Sigmoid colon (tissue), 7 donors: Measurements from ENCODE around the gene STAM2. TPM values are rescaled to one million over a fixed set of nuclear protein-coding genes. Genes with fewer than 3 reads are reported as not detected.

ENCODE experiments used
- DNase-seq: peaks from one replicate; pipeline ENCODE4 v3.0.0-alpha.2; 2019
- H3K27ac ChIP-seq, 4 donors: fragments of 200-600 bp; sonication (generic); one replicate each; pipeline ENCODE4 v1.5.1; 2016 to 2019; ENCODE audit warnings: mild to moderate bottlenecking in 1 of 4
- H3K27me3 ChIP-seq, 3 donors: fragments of 200-600 bp; sonication (generic); one replicate each; pipeline ENCODE4 v1.5.1; 2019; ENCODE audit warnings: mild to moderate bottlenecking in 1 of 3
- H3K36me3 ChIP-seq, 4 donors: fragments of 200-600 bp; sonication (generic); one replicate each; pipeline ENCODE4 v1.5.1; 2016 to 2019
- H3K4me1 ChIP-seq, 4 donors: fragments of 200-600 bp; sonication (generic); one replicate each; pipeline ENCODE4 v1.5.1; 2017 to 2019
- H3K4me3 ChIP-seq, 4 donors: fragments of 200-600 bp; sonication (generic); one replicate each; pipeline ENCODE4 v1.5.1; 2017 to 2019; ENCODE audit warnings: mild to moderate bottlenecking in 2 of 4, moderate library complexity in 1 of 4
- H3K9me3 ChIP-seq, 4 donors: fragments of 200-600 bp in 3 of 4; sonication (generic) in 3 of 4; one replicate each; pipeline versions ENCODE4 v1.5.1 to v1.6.1; 2013 to 2019
- CTCF ChIP-seq, 4 experiments: fragments of 450-650 bp in 3 of 4; fragments of 200-600 bp in 1 of 4; IDR thresholded peaks; one replicate each; pipeline ENCODE4 v1.5.1; 2016 to 2019; ENCODE audit warnings: antibody characterized with exemption in 4 of 4, mild to moderate bottlenecking in 3 of 4, moderate library complexity in 2 of 4
- EP300 ChIP-seq, 4 donors: sonication (generic); formaldehyde crosslinking; IDR thresholded peaks; one replicate each; pipeline ENCODE4 v1.6.1; 2017; ENCODE audit warnings: antibody characterized with exemption in 4 of 4
- POLR2A ChIP-seq, 2 donors: fragments of 450-650 bp; IDR thresholded peaks; one replicate each; pipeline ENCODE4 v1.6.1; 2016; ENCODE audit warnings: antibody characterized with exemption in 2 of 2, mild to moderate bottlenecking in 2 of 2, moderate library complexity in 2 of 2
- POLR2AphosphoS5 ChIP-seq, 4 donors: sonication (generic); formaldehyde crosslinking; IDR thresholded peaks; one replicate each; pipeline ENCODE4 v1.6.1; 2017; ENCODE audit warnings: antibody characterized with exemption in 4 of 4
- WGBS, 2 donors: extraction: QIAGEN DNeasy Blood & Tissue Kit; methylation state at CpG; one replicate each; pipeline ENCODE4 v1.1.7; 2013; 5-methylcytosine and 5-hydroxymethylcytosine counted together
- intact Hi-C: fragments of 100-400 bp; cut with DNase I; formaldehyde crosslinking; loops from one replicate; pipeline ENCODE4 v1.15.1; 2023
- polyA plus RNA-seq, 3 donors: library from polyadenylated mRNA; stranded (reverse); fragments of 200-250 nt; gene quantifications; one replicate each; pipeline ENCODE4 v1.2.3, GENCODE V29; 2013
- total RNA-seq, 4 donors: library from RNA; depleted of rRNA; stranded (reverse); fragments of >200 nt; gene quantifications; one replicate each; pipeline ENCODE4 v1.1.0, GENCODE V29; 2016
- donor health status: healthy with polysubstance abuse.
- donor health status: Bipolar disorder and iron deficiency.
- donor health status: healthy.

STAM2 gene
- total and polyA plus RNA-seq, 7 donors: 9.0 to 36.7 (median 26.3) TPM

- intact Hi-C loops: no loop called here
- Histone ChIP-seq H3K36me3 (no peaks in the 10 kb centered on the region), H3K4me1 (no peaks in the 10 kb centered on the region), H3K27me3 (no peaks in the 10 kb centered on the region), H3K4me3 (no peak overlapping the region), H3K9me3 (no peaks in the 10 kb centered on the region), H3K27ac (no peak overlapping the region)
- no peak for DNase-seq
- 59 to 84% methylated on average over 2 of the region's 2 CpGs for WGBS, 2 donors
- TF ChIP-seq POLR2AphosphoS5 (IDR thresholded peaks at IDR 0.05) (no peak), POLR2A (IDR thresholded peaks at IDR 0.05) (no peak), CTCF (IDR thresholded peaks at IDR 0.05) (no peak), EP300 (IDR thresholded peaks at IDR 0.05) (no peak)
These were observed 96.9 kb downstream of the STAM2 start for GRCh38 chr2:152078662-152079061.

- Histone ChIP-seq H3K4me3 (no peak overlapping the region), H3K36me3 (no peaks in the 10 kb centered on the region), H3K4me1 (no peaks in the 10 kb centered on the region), H3K27me3 (no peaks in the 10 kb centered on the region), H3K27ac (no peak overlapping the region), H3K9me3 (no peaks in the 10 kb centered on the region)
- TF ChIP-seq POLR2AphosphoS5 (IDR thresholded peaks at IDR 0.05): no peak
- TF ChIP-seq POLR2A (IDR thresholded peaks at IDR 0.05): no peak
- no peak for TF ChIP-seq CTCF (IDR thresholded peaks at IDR 0.05)
- TF ChIP-seq EP300 (IDR thresholded peaks at IDR 0.05): no peak
- WGBS, 2 donors: 96 to 98% methylated on average over 9 of the region's 9 CpGs
- intact Hi-C loops: no loop called here
- no peak for DNase-seq
These were observed 97.5 kb downstream of the STAM2 start for GRCh38 chr2:152078023-152078422.

DNA sequence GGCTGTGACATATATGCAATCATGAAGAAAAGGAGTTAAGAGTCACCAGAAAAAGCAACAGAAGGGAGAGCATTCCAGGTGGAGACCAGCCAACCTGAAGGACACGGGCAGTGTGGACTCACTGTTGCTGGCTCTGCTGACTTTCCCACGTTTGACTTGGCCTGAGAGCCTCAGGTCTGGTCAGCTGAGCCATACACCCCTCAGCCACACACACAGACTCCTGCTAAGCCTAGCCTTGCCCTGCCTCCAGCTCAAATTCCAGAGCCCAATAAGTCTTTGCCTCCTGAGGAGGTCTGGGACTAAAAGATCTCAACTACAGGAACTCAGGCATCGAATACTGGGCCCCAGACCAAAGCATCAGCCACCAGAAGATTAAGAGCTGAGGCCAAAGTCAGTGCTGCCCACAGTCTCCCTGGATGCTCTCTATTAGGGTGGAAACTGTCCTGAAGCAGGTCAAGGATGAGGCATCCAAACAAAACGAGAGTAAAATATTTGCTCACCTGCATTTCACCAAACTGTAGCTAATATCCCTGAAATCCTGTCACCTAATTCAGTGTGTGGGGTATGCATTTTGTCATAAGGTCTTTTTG lies 100.0 kb downstream of the STAM2 start:
- Histone ChIP-seq H3K27me3 (no peaks in the 10 kb centered on the region), H3K36me3 (no peaks in the 10 kb centered on the region), H3K9me3 (no peaks in the 10 kb centered on the region), H3K27ac (no peak overlapping the region), H3K4me3 (no peak overlapping the region), H3K4me1 (no peaks in the 10 kb centered on the region)
- 69 to 76% methylated on average over 4 of the region's 4 CpGs for WGBS, 2 donors
- no peak for TF ChIP-seq POLR2A (IDR thresholded peaks at IDR 0.05)
- TF ChIP-seq EP300 (IDR thresholded peaks at IDR 0.05): no peak
- TF ChIP-seq CTCF (IDR thresholded peaks at IDR 0.05): no peak
- TF ChIP-seq POLR2AphosphoS5 (IDR thresholded peaks at IDR 0.05): no peak
- no peak for DNase-seq
- intact Hi-C loops: no loop called here

DNA sequence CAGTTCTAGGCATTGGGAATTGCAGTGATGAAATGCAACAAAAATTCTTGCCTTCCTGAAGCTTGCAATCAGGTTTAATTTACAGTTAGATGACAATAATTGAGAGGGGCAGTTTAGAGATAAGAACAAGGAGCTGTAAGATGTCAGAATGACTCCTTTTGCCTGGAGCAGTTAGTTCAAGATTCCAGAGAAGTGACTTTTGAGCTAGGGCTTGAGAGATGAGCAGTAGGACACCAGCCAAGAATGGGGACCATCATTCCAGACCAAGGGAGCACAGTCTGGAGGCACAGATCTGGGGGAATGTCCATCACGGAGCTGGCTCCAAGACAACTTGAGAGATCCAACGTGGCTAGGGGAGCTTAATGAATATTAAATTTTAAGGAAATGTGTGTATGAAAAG lies 103.6 kb downstream of the STAM2 start:
- Histone ChIP-seq H3K4me1 (no peaks in the 10 kb centered on the region), H3K27me3 (no peaks in the 10 kb centered on the region), H3K27ac (no peak overlapping the region), H3K9me3 (no peaks in the 10 kb centered on the region), H3K4me3 (no peak overlapping the region), H3K36me3 (no peaks in the 10 kb centered on the region)
- 84 to 85% methylated on average over 2 of the region's 2 CpGs for WGBS, 2 donors
- no peak for TF ChIP-seq POLR2AphosphoS5 (IDR thresholded peaks at IDR 0.05)
- no peak for TF ChIP-seq CTCF (IDR thresholded peaks at IDR 0.05)
- no peak for TF ChIP-seq POLR2A (IDR thresholded peaks at IDR 0.05)
- TF ChIP-seq EP300 (IDR thresholded peaks at IDR 0.05): no peak
- DNase-seq: no peak
- intact Hi-C loops: no loop called here

DNA sequence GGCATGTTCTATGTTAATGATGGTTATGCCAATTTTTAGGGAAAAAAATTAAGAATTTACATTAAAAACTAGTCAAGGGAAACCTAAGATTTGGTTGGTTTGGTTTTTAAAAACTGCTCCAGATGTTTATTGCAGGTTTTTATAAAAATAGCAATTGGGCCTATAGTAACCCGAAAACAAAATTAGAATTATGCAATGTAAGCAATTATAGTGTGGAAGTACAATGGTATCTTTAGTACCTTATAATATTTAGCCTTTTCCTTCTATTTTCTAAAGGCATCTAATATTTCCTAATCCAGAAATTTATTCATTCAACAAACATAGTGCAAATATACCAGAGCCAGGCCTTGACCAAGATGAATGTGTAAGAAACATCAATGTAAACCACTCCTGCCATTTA lies 104.0 kb downstream of the STAM2 start:
- Histone ChIP-seq H3K4me3 (no peak overlapping the region), H3K36me3 (no peaks in the 10 kb centered on the region), H3K27me3 (no peaks in the 10 kb centered on the region), H3K27ac (no peak overlapping the region), H3K9me3 (no peaks in the 10 kb centered on the region), H3K4me1 (no peaks in the 10 kb centered on the region)
- intact Hi-C loops: no loop called here
- DNase-seq: no peak
- WGBS, 2 donors: 78 to 90% methylated on average over 1 of the region's 1 CpG
- no peak for TF ChIP-seq POLR2AphosphoS5 (IDR thresholded peaks at IDR 0.05)
- no peak for TF ChIP-seq EP300 (IDR thresholded peaks at IDR 0.05)
- no peak for TF ChIP-seq CTCF (IDR thresholded peaks at IDR 0.05)
- no peak for TF ChIP-seq POLR2A (IDR thresholded peaks at IDR 0.05)
